H1 (cell line): ENCODE data around the gene DOK6. TPM values are rescaled to one million over a fixed set of nuclear protein-coding genes. Genes with fewer than 3 reads are reported as not detected.

ENCODE experiments used
- CTCF ChIA-PET: fragments of 300-600 bp; sonication (Branson Sonifier 250); formaldehyde crosslinking; loops from one replicate; lab custom pipeline; 2021; ENCODE audit not compliant: partially characterized antibody; lab: Charles Lee
- POLR2A ChIA-PET: fragments of 300-600 bp; sonication (Branson Sonifier 250); formaldehyde crosslinking; loops from one replicate; lab custom pipeline; 2021; ENCODE audit warnings: inconsistent platforms; ENCODE audit not compliant: partially characterized antibody; lab: Charles Lee
- DNase-seq, 2 experiments: peaks; one replicate each; pipeline versions ENCODE4 v3.0.0 to v3.0.0-alpha.2; 2010 to 2022; ENCODE audit warnings: low spot score in 2 of 2, low read depth in 1 of 2, mixed read lengths in 1 of 2
- FAIRE-seq: peaks from 2 replicates; lab custom pipeline; 2011; peaks lifted over from hg19 to GRCh38; lab: Jason Lieb, UNC
- H2AFZ ChIP-seq: 2 replicates; pipeline ENCODE4 v1.8.1; 2012; ENCODE audit warnings: low read length, inconsistent platforms
- H2AK5ac ChIP-seq: 2 replicates; pipeline ENCODE4 v1.6.1; 2013; ENCODE audit warnings: low read depth, low read length
- H2BK120ac ChIP-seq: replicated peaks from 2 replicates; pipeline ENCODE3; 2013; ENCODE audit warnings: low read depth, low read length, inconsistent platforms
- H2BK12ac ChIP-seq: 2 replicates; pipeline ENCODE4 v1.6.1; 2013; ENCODE audit warnings: low read depth, low read length
- H2BK15ac ChIP-seq: 2 replicates; pipeline ENCODE4 v1.6.1; 2013; ENCODE audit warnings: low read length
- H2BK20ac ChIP-seq: 2 replicates; pipeline ENCODE4 v1.6.1; 2013; ENCODE audit warnings: low read length
- H2BK5ac ChIP-seq: 2 replicates; pipeline ENCODE4 v1.6.1; 2013; ENCODE audit warnings: low read depth, low read length
- H3K14ac ChIP-seq: 2 replicates; pipeline ENCODE4 v1.6.1; 2013; ENCODE audit warnings: inconsistent platforms; ENCODE audit not compliant: insufficient read length
- H3K18ac ChIP-seq: 2 replicates; pipeline ENCODE4 v1.6.1; 2013; ENCODE audit warnings: low read length; ENCODE audit errors: extremely low read depth
- H3K23ac ChIP-seq: 2 replicates; pipeline ENCODE4 v1.6.1; 2013; ENCODE audit warnings: inconsistent platforms; ENCODE audit not compliant: insufficient read length
- H3K23me2 ChIP-seq: 2 replicates; pipeline ENCODE4 v1.6.1; 2013; ENCODE audit warnings: low read depth, low read length
- H3K27ac ChIP-seq: 2 replicates; pipeline ENCODE4 v1.6.1; 2011; ENCODE audit warnings: low read depth, low read length, inconsistent platforms
- H3K27me3 ChIP-seq, 4 experiments: replicated peaks in 1 of 4; 1 replicate in 1 of 4; 2 replicates in 3 of 4; pipeline versions ENCODE4 v1.6.1 to v1.8.1; 2011 to 2013; ENCODE audit warnings: low read length in 3 of 4, mild to moderate bottlenecking in 3 of 4, inconsistent platforms in 2 of 4, mixed read lengths in 2 of 4, moderate library complexity in 1 of 4; ENCODE audit not compliant: control insufficient read depth in 3 of 4, insufficient read depth in 3 of 4; ENCODE audit errors: extremely low read depth in 1 of 4
- H3K36me3 ChIP-seq, 4 experiments: 2 replicates each; pipeline versions ENCODE4 v1.6.1 to v1.8.1; 2011 to 2013; ENCODE audit warnings: mild to moderate bottlenecking in 4 of 4, low read length in 3 of 4, moderate library complexity in 2 of 4, control low read depth in 1 of 4, inconsistent platforms in 1 of 4; ENCODE audit not compliant: insufficient read depth in 4 of 4, control insufficient read depth in 2 of 4
- H3K4ac ChIP-seq: replicated peaks from 2 replicates; pipeline ENCODE3; 2013; ENCODE audit warnings: low read length, low read depth, mixed read lengths, inconsistent platforms; ENCODE audit not compliant: insufficient read length
- H3K4me1 ChIP-seq, 4 experiments: replicated peaks in 1 of 4; 1 replicate in 1 of 4; 2 replicates in 3 of 4; pipeline versions ENCODE4 v1.6.1 to v1.8.1; 2011 to 2013; ENCODE audit warnings: low read length in 3 of 4, inconsistent platforms in 2 of 4, mixed read lengths in 1 of 4; ENCODE audit not compliant: insufficient read depth in 4 of 4, control insufficient read depth in 3 of 4
- H3K4me2 ChIP-seq, 2 experiments: 2 replicates each; pipeline versions ENCODE4 v1.6.1 to v1.8.1; 2011 to 2013; ENCODE audit warnings: low read depth in 2 of 2, low read length in 2 of 2, control low read depth in 1 of 2, inconsistent platforms in 1 of 2, mild to moderate bottlenecking in 1 of 2; ENCODE audit not compliant: insufficient read depth in 1 of 2
- H3K4me3 ChIP-seq, 4 experiments: fragments of 200-600, 300-600 bp in 1 of 4; sonication (generic), shearing (Covaris generic), sonication (Bioruptor Twin) in 1 of 4; 2 replicates each; pipeline versions ENCODE4 v1.5.1 to v1.8.1; 2011 to 2016; ENCODE audit warnings: low read length in 4 of 4, low read depth in 3 of 4, control low read depth in 2 of 4, inconsistent platforms in 2 of 4, mild to moderate bottlenecking in 2 of 4, mixed read lengths in 1 of 4, moderate library complexity in 1 of 4; ENCODE audit not compliant: insufficient read depth in 2 of 4; ENCODE audit errors: extremely low read depth in 1 of 4
- H3K56ac ChIP-seq: replicated peaks from 2 replicates; pipeline ENCODE3; 2013; ENCODE audit warnings: low read depth, mild to moderate bottlenecking, mixed read lengths, low read length, inconsistent platforms; ENCODE audit not compliant: insufficient read length
- H3K79me1 ChIP-seq: 2 replicates; pipeline ENCODE4 v1.6.1; 2013; ENCODE audit warnings: low read depth, low read length, control low read depth
- H3K79me2 ChIP-seq, 2 experiments: 2 replicates each; pipeline versions ENCODE4 v1.6.1 to v1.8.1; 2012 to 2013; ENCODE audit warnings: low read length in 2 of 2, mild to moderate bottlenecking in 2 of 2, inconsistent platforms in 1 of 2; ENCODE audit not compliant: insufficient read depth in 2 of 2, control insufficient read depth in 1 of 2
- H3K9ac ChIP-seq, 4 experiments: replicated peaks in 1 of 4; 1 replicate in 1 of 4; 2 replicates in 3 of 4; pipeline versions ENCODE4 v1.6.1 to v1.8.1; 2011 to 2013; ENCODE audit warnings: low read depth in 3 of 4, low read length in 3 of 4, control low read depth in 2 of 4, mild to moderate bottlenecking in 2 of 4, moderate library complexity in 2 of 4, inconsistent platforms in 1 of 4; ENCODE audit errors: extremely low read depth in 1 of 4
- H3K9me3 ChIP-seq, 2 experiments: 2 replicates each; pipeline versions ENCODE4 v1.6.1 to v1.8.1; 2012 to 2013; ENCODE audit warnings: mild to moderate bottlenecking in 2 of 2, moderate library complexity in 2 of 2, control low read depth in 1 of 2, inconsistent platforms in 1 of 2, low read depth in 1 of 2, low read length in 1 of 2, mixed read lengths in 1 of 2; ENCODE audit not compliant: insufficient read depth in 2 of 2
- H4K20me1 ChIP-seq, 2 experiments: replicated peaks in 1 of 2; 2 replicates each; pipeline versions ENCODE3 to v1.8.1; 2011 to 2013; ENCODE audit warnings: inconsistent platforms in 2 of 2, low read length in 2 of 2, mild to moderate bottlenecking in 1 of 2; ENCODE audit not compliant: insufficient read depth in 2 of 2, control insufficient read depth in 1 of 2
- H4K5ac ChIP-seq: 2 replicates; pipeline ENCODE4 v1.6.1; 2013; ENCODE audit warnings: low read length, low read depth, mixed read lengths, inconsistent platforms; ENCODE audit not compliant: insufficient read length
- H4K8ac ChIP-seq: 2 replicates; pipeline ENCODE4 v1.8.0; 2013; ENCODE audit warnings: mild to moderate bottlenecking, moderate library complexity, low read length, inconsistent platforms; ENCODE audit not compliant: insufficient read depth; ENCODE audit errors: extremely low read depth
- H4K91ac ChIP-seq: replicated peaks from 2 replicates; pipeline ENCODE3; 2013; ENCODE audit warnings: low read length, mixed read lengths, inconsistent platforms; ENCODE audit not compliant: insufficient read length
- CEBPB ChIP-seq: IDR thresholded peaks from 2 replicates; pipeline ENCODE4 v1.6.1; 2012; ENCODE audit warnings: low read depth, low read length
- CHD2 ChIP-seq: IDR thresholded peaks from 2 replicates; pipeline ENCODE4 v1.6.1; 2012; ENCODE audit warnings: low read length, improper control_type of control experiment
- GABPA ChIP-seq: IDR thresholded peaks from 2 replicates; pipeline ENCODE4 v1.6.1; 2011; ENCODE audit warnings: mild to moderate bottlenecking, low read length, moderate library complexity, borderline replicate concordance; ENCODE audit not compliant: insufficient read depth
- MAFK ChIP-seq: IDR thresholded peaks from 2 replicates; pipeline ENCODE4 v1.6.1; 2012; ENCODE audit warnings: low read depth, mild to moderate bottlenecking, improper control_type of control experiment, low read length
- POU5F1 ChIP-seq: IDR thresholded peaks from 2 replicates; pipeline ENCODE4 v1.6.1; 2011; ENCODE audit warnings: low read depth, mild to moderate bottlenecking, low read length, moderate library complexity
- SIN3A ChIP-seq, 2 experiments: IDR thresholded peaks in 1 of 2; conservative IDR thresholded peaks in 1 of 2; 2 replicates each; pipeline ENCODE4 v1.6.1; 2011 to 2012; ENCODE audit warnings: low read length in 2 of 2, improper control_type of control experiment in 1 of 2, low read depth in 1 of 2, mild to moderate bottlenecking in 1 of 2
- SRF ChIP-seq: IDR thresholded peaks from 2 replicates; pipeline ENCODE4 v1.6.1; 2011; ENCODE audit warnings: mild to moderate bottlenecking, low read depth, low read length, moderate library complexity
- TBP ChIP-seq: IDR thresholded peaks from 2 replicates; pipeline ENCODE4 v1.6.1; 2011; ENCODE audit warnings: low read depth, low read length, improper control_type of control experiment
- TEAD4 ChIP-seq: IDR thresholded peaks from 2 replicates; pipeline ENCODE4 v1.6.1; 2012; ENCODE audit warnings: low read depth, low read length, inconsistent platforms, mixed read lengths
- WGBS, 2 experiments: shearing (Covaris generic) in 1 of 2; methylation state at CpG; one replicate each; pipeline versions ENCODE4 v1.1.6 to v1.1.7; 2013 to 2015; ENCODE audit warnings: low lambda C conversion rate in 2 of 2, mixed read lengths in 2 of 2, inconsistent platforms in 1 of 2, low coverage in 1 of 2, missing lambda C conversion rate in 1 of 2; ENCODE audit not compliant: insufficient replicate concordance in 2 of 2, insufficient coverage in 1 of 2, insufficient read length in 1 of 2; ENCODE audit errors: extremely low coverage in 1 of 2, missing lambda C conversion rate in 1 of 2; 5-methylcytosine and 5-hydroxymethylcytosine counted together
- polyA plus RNA-seq, 7 experiments: library from polyadenylated mRNA; depleted of rRNA in 3 of 7; stranded (reverse) in 5 of 7; unstranded in 2 of 7; fragments of >200 nt in 5 of 7; fragments of 200-250 nt in 2 of 7; gene quantifications; 1 replicate in 5 of 7; 2 replicates in 1 of 7; 4 replicates in 1 of 7; pipeline versions ENCODE4 v1.2.1 to v1.2.3, GENCODE V29; 2011 to 2013; ENCODE audit warnings: missing spikeins in 2 of 7, mixed read lengths in 2 of 7
- total RNA-seq: library from RNA; stranded (reverse); fragmentation: NEBNext Ultra II Directional; extraction: Animal tissue kit (Norgen Biotek cat#: 25700); gene quantifications from 2 replicates; pipeline ENCODE4 v1.2.1, GENCODE V29; 2021

DOK6 gene
- total and polyA plus RNA-seq, 2 of the 8 experiments (the other 6 are each of a cell fraction or from before 2014, with no cell fraction given) = 0.33 to 0.50 TPM

- H4K8ac ChIP-seq = no peak overlapping the region
- WGBS, 2 experiments = 77% methylated on average over 4 of the region's 4 CpGs; no CpG with 5 or more reads in 1 of the 2 experiments
- H3K23me2 ChIP-seq = no peaks in the 10 kb centered on the region; the same call in 1 of the 2 replicates
- H3K4me3 ChIP-seq = no peak overlapping the region
- no peak overlapping the region for H3K27ac ChIP-seq
- POLR2A ChIA-PET = no interaction called here
- H3K9me3 ChIP-seq = no peaks in the 10 kb centered on the region
- TF ChIP-seq MAFK (no peak), TEAD4 (no peak), TBP (no peak), CEBPB (no peak), SRF (no peak), POU5F1 (no peak), CHD2 (no peak), GABPA (no peak), SIN3A (conservative IDR thresholded peaks at IDR 0.05 in 1 of 2, IDR thresholded peaks at IDR 0.05 in 1 of 2; ENCODE audit: low read depth in 1 of 2, low read length in 2 of 2) (no peak)
- H2BK5ac ChIP-seq = no peak overlapping the region
- no peak overlapping the region for H3K23ac ChIP-seq
- H3K18ac ChIP-seq = no peak overlapping the region
- H3K14ac ChIP-seq = no peak overlapping the region
- no peaks in the 10 kb centered on the region for H3K79me2 ChIP-seq
- no peaks in the 10 kb centered on the region for H3K27me3 ChIP-seq
- no peak overlapping the region for H3K4me2 ChIP-seq
- H2AFZ ChIP-seq = 0 out of 2 replicates have a peak overlapping the region, but pooled peaks have one; percentile 8
- no peaks in the 10 kb centered on the region for H3K36me3 ChIP-seq
- CTCF ChIA-PET = interaction anchor here (0.7 kb wide), 1 partner anchor 17 kb away, joined by 3 read pairs; no protein-coding TSS in a partner anchor
- no peak overlapping the region for H3K4ac ChIP-seq
- H2BK12ac ChIP-seq = no peak overlapping the region
- H4K5ac ChIP-seq = no peak overlapping the region
- H4K91ac ChIP-seq = no peak overlapping the region
- no peak overlapping the region for H2AK5ac ChIP-seq
- H2BK20ac ChIP-seq = no peak overlapping the region
- no peak for FAIRE-seq
- no peak for DNase-seq
- H4K20me1 ChIP-seq = no peaks in the 10 kb centered on the region
- H3K79me1 ChIP-seq = no peaks in the 10 kb centered on the region
- peaks cover 0 to 4% (median 1%) of the 10 kb centered on the region in 4 experiments; a peak in 2 of 7 replicates for H3K4me1 ChIP-seq
- H2BK120ac ChIP-seq = no peak overlapping the region
- H2BK15ac ChIP-seq = no peak overlapping the region
- no peak overlapping the region for H3K9ac ChIP-seq
- no peak overlapping the region for H3K56ac ChIP-seq
These were observed 279.4 kb downstream of the DOK6 start for GRCh38 chr18:69680123-69680522.
